Neural cell (in vitro differentiated cells): Measurements from ENCODE around the gene PLCH1.

ENCODE experiments used
- EP300 ChIP-seq: fragments of 450-650 bp; conservative IDR thresholded peaks from 2 replicates; pipeline ENCODE4 v1.6.1; 2014; ENCODE audit warnings: antibody characterized with exemption, mild to moderate bottlenecking, moderate library complexity; ENCODE audit not compliant: poor library complexity, severe bottlenecking
- EZH2 ChIP-seq: fragments of 200-600, 300-800 bp; shearing (Covaris generic), sonication (generic); IDR thresholded peaks from 2 replicates; pipeline ENCODE4 v1.6.1; 2014; ENCODE audit warnings: antibody characterized with exemption, low read length, borderline replicate concordance, mild to moderate bottlenecking; ENCODE audit not compliant: insufficient read depth, poor library complexity, severe bottlenecking
- SMC3 ChIP-seq: fragments of 450-650 bp; conservative IDR thresholded peaks from 2 replicates; pipeline ENCODE4 v1.6.1; 2014; ENCODE audit warnings: antibody characterized with exemption, mild to moderate bottlenecking, moderate library complexity; ENCODE audit not compliant: poor library complexity
- TF ChIP-seq, protein P1 (sequence below): fragments of 450-650 bp; IDR thresholded peaks from 2 replicates; pipeline ENCODE4 v1.5.1; 2014; ENCODE audit warnings: antibody characterized with exemption, mild to moderate bottlenecking, moderate library complexity; ENCODE audit not compliant: poor library complexity, severe bottlenecking

DNA sequence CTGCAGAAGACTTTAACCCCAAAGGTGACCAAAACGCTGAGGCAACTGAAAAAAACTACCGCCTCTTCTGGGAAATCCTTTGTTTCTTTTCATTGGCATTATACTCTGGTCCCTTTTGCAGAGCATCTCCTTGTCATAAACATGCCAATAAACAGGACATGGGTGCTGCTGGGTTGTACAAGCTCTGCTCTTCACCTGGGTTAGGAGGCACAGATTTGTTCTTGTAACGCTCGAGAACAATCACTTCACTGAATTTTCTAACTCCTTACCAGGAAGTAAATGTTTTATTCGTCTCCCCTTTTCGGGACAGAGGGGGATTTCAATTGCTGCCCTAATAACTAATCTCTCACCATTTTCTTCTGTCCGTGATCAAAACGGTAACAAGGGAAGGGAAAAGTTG, 1.3 kb downstream of the PLCH1 start:
- TF ChIP-seq, protein P1, sequence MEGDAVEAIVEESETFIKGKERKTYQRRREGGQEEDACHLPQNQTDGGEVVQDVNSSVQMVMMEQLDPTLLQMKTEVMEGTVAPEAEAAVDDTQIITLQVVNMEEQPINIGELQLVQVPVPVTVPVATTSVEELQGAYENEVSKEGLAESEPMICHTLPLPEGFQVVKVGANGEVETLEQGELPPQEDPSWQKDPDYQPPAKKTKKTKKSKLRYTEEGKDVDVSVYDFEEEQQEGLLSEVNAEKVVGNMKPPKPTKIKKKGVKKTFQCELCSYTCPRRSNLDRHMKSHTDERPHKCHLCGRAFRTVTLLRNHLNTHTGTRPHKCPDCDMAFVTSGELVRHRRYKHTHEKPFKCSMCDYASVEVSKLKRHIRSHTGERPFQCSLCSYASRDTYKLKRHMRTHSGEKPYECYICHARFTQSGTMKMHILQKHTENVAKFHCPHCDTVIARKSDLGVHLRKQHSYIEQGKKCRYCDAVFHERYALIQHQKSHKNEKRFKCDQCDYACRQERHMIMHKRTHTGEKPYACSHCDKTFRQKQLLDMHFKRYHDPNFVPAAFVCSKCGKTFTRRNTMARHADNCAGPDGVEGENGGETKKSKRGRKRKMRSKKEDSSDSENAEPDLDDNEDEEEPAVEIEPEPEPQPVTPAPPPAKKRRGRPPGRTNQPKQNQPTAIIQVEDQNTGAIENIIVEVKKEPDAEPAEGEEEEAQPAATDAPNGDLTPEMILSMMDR = no peak
- no peak for TF ChIP-seq SMC3
- TF ChIP-seq EZH2 = no peak
- TF ChIP-seq EP300 = no peak
